Measurements from ENCODE around the gene TEX48.

The TEX48 gene

GRCh38 chr9:114693248-114693855 lies 11.4 kb upstream of the TEX48 start:
- no peak for DNase-seq

- no peak for DNase-seq
Observed at GRCh38 chr9:114691956-114692295, 9.9 kb upstream of the TEX48 start.

DNA sequence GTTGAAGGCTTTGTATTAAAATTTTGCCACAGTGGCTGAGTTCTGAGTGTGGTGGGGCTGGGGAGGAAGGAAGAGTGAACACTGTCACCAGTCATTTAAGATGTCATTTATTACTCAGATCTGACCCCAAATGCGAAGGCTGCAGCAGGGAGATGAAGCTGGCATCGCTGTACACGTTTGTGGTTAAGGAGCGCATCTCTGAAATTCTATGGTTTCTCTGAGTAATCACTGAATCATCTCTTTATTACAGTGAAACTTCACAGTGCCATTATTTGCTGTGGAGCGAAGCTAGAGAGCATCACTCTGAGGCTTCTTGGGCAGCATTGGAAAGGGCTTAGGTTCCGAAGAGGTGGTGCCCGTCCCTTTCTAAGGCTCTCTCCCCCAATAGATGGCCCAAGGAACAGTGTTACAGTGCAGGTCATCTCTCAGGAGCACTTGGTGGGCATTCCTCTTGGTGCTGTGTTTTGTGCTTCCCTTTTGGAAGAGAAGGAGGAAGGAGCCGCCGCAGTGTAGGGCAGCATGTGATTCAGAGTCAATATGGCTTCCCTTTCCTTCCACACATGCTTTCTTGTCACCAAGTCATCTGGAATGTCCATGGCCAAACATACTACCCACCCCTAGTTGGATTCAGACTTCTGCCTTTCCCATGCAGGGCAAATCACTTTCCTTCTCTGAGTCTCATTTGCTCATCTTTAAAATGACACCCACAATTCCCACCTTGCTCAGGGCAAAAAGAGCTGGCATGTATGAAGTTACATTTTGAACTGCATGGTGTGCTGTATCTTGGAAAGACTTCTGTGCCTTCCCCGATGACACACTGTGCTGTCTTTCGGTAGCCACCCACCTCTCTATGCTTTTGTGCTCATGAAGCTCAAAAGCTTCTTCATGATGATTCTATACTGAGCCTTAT lies 9.3 kb upstream of the TEX48 start:
- DNase-seq: no peak

DNA sequence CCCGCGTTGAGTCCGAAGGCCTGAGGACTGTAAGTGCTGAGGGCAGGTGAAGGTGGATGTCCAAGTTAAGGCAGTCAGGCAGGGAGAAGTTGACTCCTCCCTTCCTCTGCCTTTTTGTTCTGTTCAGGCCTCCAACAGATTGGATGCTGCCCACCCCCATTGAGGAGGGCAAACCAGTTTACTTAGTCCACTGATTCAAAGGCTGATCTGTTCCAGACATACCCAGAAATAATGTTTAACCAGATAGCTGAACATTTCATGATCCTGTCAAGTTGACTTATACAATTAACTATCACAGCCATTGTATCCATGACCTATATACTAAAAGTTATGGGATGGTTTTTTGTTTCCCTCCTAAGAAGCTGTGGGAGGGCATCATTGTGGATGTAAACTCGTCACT lies 8.3 kb upstream of the TEX48 start:
- DNase-seq: no peak

DNA sequence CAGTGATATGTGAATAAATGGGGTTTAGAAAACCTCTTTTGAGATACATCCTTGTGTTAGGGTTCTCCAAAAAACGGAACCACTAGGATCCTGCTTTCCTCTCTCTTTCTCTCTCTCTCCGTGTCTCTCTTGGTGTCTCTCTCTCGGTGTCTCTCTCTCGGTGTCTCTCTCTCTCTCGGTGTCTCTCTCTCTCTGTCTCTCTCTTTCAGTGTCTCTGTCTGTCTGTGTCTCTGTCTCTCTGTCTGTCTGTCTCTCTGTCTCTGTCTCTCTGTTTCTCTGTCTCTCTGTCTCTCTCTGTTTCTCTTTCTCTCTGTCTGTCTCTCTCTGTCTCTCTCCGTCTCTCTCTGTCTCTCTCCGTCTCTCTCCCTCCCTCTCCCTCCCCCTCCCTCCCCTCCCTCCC lies 7.8 kb upstream of the TEX48 start:
- no peak for DNase-seq

DNA sequence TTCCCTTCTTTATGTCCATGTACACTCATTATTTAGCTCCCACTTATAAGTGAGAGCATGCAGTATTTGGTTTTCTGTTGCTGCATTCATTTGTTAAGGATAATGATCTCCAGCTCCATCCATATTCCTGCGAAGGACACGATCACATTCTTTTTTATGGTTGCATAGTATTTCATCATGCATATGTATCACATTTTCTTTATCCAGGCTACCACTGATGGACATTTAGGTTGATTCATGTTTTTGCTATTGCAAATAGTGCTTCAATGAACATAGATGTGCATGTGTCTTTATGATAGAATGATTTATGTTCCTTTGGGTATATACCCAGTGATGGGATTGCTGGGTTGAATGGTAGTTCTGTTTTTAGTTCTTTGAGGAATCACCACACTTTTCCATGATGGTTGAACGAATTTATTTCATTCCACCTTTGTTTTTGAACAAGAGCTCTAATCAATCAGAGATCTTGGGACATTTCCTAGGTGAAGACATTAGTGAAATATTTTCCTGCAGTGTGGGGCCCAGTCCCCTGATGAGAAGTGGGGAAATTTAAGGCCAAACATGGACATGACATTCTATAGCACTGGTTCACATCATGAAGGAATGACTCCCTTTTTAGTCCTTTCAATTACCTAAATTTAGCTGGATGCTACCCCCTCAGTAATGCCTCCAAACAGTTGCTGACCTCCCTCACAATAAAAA lies 7.1 kb upstream of the TEX48 start:
- no peak for DNase-seq

- DNase-seq: no peak
Observed at GRCh38 chr9:114688379-114688778, 6.4 kb upstream of the TEX48 start.

DNA sequence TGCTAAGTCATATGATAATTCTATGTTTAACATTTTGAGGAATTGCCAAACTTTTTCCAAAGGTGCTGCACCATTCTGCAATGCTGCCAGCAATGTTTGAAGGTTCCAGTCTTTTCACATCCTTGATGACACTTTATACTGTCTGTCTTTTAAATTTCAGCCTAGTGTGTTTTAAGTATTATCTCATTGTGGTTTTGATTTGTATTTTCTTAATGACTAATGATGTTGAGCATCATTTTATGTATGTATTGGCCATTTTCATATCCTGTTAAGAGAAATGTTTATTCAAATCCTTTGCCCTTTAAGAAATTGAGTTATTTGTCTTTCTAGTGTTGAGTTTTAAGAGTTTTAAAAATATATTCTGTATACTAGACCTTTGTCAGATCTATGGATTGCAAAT lies 5.0 kb upstream of the TEX48 start:
- DNase-seq: no peak

DNA sequence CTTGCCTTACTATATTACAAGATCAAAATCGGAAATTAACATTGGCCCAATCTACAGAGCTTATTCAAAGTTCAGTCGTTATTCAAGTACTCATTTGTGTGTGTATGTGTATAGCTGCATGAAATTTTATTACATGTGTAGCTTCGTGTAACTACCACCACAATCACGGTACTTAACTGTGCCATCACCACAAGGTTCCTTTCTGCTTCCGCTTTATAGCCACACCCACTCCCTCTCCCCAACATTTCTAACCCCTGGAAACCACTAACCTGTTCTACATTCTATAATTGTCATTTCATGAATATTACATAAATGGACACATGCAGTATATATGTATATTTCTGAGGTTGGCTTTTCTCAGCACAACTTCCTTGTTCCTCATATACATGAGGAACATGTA lies 4.0 kb upstream of the TEX48 start:
- no peak for DNase-seq

GRCh38 chr9:114684036-114684435 lies 2.0 kb upstream of the TEX48 start:
- no peak for DNase-seq

DNA sequence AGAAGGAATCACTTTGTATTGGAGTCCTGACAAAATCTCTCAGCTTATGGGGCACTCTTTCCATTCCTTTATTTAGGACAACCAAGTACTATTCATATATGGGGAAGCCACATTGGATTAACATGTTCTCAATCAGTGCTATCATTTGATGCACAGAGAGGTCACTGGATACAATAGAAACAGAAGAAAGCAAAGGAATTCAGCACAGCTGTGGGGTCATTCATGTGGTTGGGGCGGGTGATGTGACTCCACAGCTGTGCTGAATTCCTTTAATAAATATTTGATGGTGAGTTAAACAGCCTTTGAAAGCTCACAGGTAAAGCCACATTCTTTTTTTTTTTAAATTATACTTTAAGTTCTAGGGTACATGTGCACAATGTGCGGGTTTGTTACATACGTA lies 854 bp upstream of the TEX48 start:
- no peak for DNase-seq

DNA sequence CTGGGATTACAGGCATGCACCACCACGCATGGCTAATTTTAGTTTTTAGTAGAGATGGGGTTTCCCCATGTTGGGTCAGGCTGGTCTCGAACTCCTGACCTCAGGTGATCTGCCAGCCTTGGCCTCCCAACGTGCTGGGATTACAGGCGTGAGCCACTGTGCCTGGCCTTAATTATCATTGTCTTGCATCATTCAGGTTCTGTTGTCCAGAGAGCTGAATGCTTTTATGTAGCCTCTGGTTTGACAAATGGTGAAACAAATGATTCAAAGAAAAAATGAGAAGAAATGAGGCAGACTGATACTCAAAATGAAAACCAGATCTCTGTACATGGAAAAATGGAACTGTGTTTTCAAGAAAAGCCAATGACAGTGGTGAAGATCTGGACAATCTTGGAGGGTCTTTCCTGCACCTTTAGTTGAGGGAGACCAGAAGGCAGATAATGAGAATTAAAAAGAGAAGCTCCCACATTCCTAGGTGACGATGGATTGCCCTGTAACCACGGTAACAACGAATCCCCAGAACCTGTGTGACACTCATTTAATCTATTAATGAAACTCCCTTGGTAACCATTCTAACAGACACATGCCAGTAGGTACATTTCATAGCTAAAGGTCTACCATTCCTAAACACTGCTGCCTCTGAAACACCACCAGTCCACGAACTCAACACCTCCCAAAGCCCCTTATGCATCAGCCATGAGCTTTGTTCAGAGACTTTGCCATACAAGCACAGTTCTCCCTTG lies 1.6 kb downstream of the TEX48 start:
- DNase-seq: no peak

DNA sequence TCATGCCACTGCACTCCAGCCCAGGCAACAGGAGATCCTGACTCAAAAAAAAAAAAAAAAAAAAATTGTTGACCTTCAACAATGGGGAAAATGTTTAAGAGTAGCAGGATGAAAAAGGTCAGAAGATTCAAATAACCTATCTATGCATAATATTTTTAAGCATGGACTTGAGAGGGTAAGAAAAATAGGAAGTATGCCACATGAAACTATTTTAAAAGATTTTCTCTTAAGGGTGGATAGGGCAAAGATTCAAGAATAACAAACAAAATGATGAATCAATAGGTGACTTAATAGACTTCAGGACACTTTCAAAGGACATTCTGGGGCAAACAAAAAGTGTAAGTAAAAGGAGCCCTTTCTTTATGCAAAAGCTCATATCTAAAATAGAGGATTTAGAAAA lies 3.2 kb downstream of the TEX48 start:
- no peak for DNase-seq

DNA sequence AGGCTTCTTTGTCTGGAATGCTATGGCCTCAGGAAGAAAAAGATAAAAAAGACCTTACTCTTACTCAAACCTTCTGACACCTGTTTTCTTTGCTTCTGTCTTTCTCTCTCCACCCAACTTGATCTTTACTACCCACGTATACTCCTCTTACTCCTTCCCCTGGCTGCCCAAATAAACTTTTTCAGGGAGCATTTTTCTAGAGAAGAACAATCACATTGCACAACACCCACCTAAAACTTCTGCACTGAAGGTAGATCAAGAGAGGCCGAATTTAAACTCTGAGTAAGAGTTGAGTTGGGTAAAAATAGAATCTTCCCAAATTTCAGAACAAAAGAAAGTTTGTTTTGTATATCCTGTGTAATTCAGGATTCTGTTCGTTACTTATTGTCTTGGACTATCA lies 3.9 kb downstream of the TEX48 start:
- DNase-seq: no peak

DNA sequence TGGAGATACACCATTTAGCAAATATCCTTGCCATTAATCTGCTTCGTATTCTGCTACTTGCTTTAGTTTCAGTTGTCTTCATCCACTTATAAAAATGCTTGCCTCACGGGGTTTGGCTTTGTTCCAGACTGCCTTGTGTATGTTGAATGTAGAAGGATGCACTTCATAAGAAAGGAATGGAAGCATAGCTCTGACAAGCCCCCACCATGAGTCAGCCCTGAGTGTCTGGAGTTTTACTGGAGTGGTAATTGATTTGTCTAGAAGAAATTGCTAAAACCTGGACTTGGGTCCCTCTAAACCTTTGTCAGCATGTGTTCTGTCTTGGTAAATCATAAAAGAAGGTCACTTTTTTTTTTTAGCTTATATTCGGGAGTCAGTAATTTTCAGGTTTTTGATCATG lies 4.6 kb downstream of the TEX48 start:
- no peak for DNase-seq

DNA sequence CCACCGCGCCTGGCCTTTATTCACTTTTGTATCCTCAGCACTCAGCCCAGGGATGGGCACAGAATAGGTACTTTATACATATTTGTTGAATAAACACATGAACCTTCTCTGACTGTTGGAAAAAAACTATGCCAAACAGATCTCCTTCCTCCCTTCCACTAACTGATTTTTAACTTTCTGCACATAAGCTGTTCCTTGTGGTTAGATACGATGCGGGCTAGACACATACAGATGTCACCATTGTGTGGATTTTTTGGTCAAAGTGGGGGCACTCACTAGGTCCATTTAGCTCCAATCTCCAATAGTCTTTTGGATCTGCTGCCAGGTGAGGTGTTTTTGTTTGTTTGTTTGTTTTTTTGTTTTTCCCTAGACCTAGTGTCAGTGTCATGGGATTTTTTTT lies 5.1 kb downstream of the TEX48 start:
- DNase-seq: no peak

DNA sequence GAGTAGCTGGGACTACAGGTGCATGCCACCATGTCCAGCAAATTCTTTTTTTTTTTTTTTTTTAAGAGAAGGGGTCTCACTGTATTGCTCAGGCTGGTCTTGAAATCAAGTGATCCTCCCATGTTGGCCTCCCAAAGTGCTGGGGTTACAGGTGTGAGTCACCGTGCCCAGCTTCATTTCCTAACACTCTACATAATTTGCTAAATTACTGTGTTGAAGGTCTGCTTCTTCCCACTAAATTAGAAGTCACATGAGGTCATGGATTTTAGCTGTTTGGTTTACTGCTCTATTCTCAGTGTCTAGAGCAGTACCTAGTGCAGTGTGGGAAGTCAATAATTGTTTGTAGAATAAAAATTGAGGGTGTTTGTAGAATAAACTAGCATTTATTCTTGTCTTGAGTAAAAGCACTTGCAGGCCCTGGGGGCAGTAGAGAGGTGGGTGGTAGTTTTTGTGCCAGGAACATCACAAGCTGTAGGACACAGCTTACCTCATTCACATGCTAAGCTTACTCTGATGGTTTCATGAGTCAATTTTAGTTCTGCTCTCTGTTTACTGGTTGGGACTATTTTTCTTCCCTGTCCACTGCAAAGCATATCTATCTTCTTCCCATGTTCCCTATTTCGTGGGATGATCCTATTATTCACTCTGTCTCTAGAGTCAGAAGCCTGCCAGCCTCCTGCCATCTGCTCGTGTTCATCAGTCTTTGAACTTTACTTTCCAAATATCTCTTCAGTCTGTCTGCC lies 7.0 kb downstream of the TEX48 start:
- DNase-seq: no peak

DNA sequence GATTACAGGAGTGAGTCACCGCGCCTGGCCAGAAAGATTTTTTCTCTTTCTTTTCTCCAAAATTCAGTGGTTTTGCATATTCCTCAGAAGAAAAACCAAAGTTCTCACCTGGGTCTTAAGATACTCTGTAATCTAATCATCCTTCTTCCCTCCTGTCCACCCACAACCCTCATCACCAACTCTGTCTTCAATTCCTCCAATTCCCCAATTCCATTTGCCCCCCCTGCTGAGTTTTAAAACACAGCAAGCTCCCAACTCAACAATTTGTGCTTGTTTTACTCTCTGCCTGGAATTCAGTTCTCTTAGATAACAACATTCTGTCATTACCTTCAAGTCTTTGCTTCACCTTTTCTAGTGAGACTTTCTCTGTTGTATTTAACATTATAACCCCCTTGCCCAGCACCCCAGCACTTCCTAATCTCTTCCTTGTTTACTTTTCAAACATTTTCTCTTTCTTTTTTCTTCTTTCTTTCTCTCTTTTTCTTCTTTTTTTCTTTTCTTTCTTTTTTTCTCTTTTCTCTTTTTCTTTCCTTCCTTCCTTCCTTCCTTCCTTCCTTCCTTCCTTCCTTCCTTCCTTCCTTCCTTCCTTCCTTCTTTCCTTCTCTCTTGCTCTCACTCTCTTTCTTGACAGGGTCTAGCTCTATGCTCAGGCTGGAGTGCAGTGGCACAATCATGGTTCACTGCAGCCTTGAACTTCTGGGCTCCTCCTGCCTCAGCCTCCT lies 7.8 kb downstream of the TEX48 start:
- no peak for DNase-seq

DNA sequence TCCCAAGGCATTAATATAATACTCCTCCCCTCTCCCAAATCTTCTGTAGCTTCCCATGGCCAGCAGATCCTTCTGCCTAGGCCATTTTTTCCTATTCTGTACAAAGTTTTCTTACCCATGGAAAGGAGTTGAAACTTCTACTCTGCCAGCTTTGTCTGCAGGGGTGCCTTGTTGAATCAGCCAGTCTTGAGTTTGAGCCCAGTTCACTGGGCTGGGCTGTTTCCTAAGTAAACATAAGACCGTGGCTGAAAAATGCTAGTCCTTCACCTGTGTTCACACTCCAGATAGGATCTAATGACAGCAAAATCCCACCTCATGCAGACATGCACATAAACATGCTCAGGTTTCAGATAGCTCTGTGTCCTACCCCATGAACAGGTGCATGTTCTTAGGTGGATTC lies 10.4 kb downstream of the TEX48 start:
- no peak for DNase-seq

DNA sequence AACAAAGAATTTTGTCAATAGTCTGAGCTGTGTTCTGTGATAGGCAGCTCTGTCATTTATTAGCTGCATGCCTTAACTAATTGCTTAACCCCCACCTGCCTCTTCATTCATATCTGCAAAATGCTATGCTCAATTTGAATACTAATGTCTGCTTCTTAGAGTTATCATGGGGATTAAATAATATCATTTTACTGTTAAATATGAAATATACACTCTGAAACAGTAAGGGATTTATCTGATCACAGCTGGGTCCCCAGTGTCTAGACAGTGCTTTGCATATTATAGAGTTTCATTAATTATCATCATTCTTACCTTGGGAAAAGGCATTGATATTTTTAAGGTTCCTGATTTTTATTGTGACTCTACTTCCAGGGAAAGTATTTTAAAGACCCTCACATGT lies 12.0 kb downstream of the TEX48 start:
- no peak for DNase-seq

DNA sequence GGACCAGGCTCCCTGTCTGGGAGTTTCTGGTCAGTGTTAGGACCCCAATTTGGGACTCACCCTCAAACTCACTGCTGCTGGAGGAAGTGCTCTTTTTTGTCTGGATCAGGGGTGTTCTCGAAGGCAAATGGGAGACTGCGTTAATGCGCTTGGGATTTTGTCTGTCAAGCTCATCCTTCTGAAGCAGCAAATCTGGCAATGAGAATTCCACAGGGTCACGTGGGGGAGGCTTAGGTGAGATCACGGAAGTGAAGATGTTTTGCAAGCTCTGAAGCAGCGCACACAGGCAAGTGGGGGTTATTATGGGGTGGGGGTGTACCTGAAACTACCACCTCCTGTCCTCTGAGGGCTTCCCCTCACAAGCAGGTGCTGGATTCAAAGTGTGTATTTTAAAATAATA lies 13.8 kb downstream of the TEX48 start:
- no peak for DNase-seq

- DNase-seq: no peak
Observed at GRCh38 chr9:114666851-114667250, 15.1 kb downstream of the TEX48 start.

Data from GF-D8 (cell line).